ENCODE results near the gene USP47.

- TF ChIP-seq ZBTB7A (IDR thresholded peaks at IDR 0.05; ENCODE audit: borderline replicate concordance, control insufficient read depth, low read depth, low read length) (no peak), MXI1 (IDR thresholded peaks at IDR 0.05; ENCODE audit: low read depth, low read length) (no peak), FOXM1 (IDR thresholded peaks at IDR 0.05; ENCODE audit: low read depth) (no peak), FOXM1 (CRISPR knock-in tag; IDR thresholded peaks at IDR 0.05; ENCODE audit: low read depth) (no peak), POLR2A (conservative IDR thresholded peaks at IDR 0.05) (no peak), NCOA2 (IDR thresholded peaks at IDR 0.05; ENCODE audit: partially characterized antibody in 2 of 2) (no peak), CTCF (IDR thresholded peaks at IDR 0.05 in 2 of 3, conservative IDR thresholded peaks at IDR 0.05 in 1 of 3; ENCODE audit: insufficient read depth in 2 of 3, low read depth in 1 of 3, low read length in 3 of 3) (no peak), ZBED1 (IDR thresholded peaks at IDR 0.05) (no peak)
These were observed 23.8 kb upstream of the USP47 start for GRCh38 chr11:11817957-11818356.
